ENCODE measurements around the gene ERICH3. TPM values are rescaled to one million over a fixed set of nuclear protein-coding genes. Genes with fewer than 3 reads are reported as not detected.

The ERICH3 gene
- 0.10 TPM for total RNA-seq

DNA sequence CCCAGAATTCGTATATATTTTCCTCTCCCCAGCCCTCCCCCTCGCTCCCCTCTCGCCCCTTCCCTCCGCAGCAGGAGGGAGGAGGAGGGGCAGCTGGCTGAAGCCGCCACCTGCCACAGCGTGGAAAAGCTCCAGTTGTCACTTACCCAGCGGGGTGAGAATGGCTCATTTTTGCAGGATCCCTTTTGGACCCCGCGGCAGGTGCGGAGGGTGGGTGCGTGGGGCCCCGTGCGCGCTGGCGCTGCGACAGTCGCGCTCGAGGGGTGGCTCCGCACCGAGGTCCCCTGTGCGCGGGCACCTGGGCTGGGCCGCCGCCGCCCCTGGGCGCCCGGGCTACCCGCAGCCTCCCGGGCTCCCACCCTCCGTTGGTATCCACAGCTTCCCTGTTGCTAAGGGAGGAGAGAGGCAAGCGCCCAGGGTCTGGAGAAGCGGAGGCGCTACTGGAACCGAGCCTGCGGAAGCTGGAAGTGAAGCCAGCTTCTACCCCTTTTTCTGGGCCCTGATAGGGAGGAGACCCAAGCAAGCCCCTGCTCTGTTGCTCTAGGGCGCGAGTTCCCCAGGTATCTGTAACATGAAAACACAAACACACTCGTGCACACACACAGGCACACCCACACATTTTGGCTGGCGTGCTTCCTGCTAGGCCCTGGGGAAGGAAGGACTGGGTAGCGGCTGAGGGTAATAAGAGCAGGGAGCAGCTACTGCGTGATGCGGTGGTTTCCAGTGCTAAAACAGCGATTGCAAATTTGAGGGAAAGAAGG is at the start of gene ERICH3:
TSS of gene ERICH3 (minus strand) at position 442 of the 761 bp plus-strand sequence. CDS start at position 169, 273 bp downstream.
- peak; percentile 4 for DNase-seq

DNA sequence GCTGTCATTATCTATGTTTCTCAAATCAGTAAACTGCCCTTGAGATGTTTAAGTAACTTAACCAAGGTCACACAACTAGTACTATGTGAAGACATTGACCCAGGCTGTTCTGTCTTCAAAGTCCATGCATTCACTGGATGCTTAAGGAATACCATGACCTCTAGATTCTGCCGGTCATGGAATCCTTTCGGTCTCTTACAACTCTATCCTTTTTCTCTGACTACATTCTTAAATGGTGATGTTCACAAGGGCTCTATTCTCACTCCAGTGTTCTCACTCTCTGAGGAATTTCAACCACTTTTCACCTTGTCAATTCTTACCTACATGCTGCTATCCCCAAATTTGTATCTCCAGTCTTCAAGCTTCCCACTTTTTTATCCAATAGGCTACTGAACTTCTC is 44.0 kb upstream of the ERICH3 start:
- no peak for DNase-seq

GRCh38 chr1:74716822-74717221 is 43.2 kb upstream of the ERICH3 start:
- no peak for DNase-seq

DNA sequence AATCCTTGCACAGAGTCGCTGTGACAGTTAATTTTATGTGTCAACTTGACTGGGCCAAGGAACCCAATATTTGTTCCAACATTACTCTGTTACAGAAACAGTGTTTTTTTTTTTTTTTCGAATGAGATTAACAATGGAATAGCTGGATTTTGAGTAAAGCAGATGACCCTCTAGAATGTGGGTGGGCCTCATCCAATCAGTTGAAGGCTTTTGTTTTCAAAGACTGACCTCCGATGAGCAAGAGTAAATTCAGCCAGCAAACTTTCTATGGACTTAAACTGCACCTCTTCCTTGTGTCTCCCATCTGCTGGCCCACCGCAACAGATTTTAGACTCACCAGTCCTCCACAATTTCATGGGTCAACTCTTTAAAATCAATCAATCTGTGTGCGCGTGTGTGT is 42.2 kb upstream of the ERICH3 start:
- no peak for DNase-seq

DNA sequence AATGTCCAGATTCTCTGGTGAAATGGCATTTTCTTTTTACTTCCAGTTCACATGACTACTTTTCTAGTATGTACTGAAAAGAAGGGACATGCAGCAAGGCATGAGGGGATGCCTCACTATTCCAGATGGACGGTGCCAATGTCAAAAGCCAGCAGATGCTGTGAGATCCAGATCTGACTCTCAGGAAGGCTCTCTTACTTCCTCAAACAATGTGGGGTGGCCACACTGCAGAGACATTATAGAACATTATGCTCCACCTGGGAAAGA is 41.6 kb upstream of the ERICH3 start:
- no peak for DNase-seq

DNA sequence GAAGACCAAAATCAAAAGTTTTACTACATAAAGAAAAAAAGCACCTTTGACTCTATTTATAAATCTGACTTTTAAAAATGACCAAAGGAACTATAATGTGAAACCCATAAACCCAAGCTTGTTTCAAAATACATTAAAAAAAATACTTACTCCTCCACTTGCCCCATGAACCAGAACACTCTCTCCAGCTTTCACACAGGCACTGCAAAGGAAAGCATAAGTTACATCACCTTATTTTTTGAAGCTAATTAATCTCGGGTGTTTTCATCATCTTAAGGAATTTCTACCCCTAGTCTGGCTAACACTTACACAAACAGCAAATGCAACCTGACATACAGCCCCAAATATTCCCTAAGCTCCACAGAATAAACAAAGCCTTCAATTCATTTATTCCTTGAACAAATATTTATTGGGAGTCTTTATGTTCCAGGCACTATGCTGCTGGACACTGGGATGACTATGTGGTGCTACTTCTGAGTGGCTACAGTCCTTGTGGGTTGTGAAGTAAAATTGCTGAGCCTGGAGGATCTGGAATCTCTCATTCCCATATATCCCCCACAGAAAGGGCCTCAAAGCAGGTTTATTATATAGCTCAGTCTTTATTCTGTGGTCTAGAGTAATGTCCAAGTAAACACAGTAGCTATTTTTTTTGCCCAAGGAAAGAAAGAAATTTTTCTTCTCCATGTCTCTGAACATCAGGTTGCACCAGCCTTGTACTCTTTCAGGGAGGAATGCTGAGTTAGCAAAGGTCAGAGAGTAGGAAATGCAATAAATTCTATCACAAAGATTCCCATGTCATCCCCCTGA is 41.0 kb upstream of the ERICH3 start:
- DNase-seq = no peak

DNA sequence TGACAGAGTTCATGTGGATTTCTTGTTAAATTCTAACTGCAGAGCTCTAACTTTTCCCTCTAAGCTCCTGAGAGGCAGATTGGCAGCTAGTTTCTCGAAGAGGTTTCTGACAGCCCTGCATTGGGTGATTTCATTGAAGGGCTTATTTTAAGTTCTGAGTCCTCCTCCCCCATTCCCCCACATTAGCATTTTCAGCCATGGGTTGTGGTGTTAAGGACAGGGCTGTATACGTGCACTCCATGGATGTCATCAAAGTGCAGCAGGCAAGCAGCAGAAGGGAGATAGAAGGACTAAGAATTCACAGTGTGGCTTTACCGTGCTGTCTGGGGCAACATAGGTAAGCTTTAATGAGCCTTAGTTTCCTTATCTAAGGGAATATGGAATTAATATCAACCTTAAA is 40.3 kb upstream of the ERICH3 start:
- DNase-seq = no peak

- DNase-seq = no peak
These were observed 39.3 kb upstream of the ERICH3 start for GRCh38 chr1:74712881-74713280.

DNA sequence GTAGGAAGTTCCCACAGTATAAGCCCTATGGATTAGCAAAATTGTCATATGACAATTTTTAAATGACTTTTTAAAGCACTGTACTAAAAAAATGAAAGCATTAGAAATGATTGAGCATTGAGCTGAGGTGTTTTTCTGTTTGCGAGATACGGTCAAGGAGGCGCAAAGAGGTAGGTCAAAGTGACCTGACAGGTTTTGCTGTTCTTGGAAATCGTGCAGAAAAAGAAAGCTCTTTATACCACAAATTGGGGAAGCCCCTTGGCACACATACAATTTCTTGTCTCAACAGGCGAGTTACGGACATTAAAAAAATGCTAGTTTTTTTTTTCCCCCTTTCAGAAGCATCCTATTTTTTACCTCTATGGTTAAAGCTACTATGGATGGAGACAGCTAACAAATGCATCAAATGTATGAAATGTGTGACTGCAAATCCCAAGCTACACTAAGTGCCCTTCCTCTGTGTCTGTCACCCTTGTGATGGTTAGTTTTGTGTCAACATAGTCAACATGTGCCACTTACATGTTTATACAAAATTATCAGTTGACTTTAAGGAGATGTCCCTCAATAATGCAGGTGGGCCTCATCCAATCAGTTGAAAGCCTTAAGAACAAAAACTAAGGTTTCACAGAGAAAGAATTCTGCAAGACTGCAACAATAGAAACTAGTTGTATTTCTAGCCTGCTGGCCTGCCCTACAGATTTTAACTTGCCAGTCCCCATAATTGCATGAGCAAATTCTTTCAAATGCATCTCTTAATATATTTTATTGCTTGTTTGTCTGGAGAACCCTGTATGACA is 30.0 kb upstream of the ERICH3 start:
- DNase-seq = no peak

DNA sequence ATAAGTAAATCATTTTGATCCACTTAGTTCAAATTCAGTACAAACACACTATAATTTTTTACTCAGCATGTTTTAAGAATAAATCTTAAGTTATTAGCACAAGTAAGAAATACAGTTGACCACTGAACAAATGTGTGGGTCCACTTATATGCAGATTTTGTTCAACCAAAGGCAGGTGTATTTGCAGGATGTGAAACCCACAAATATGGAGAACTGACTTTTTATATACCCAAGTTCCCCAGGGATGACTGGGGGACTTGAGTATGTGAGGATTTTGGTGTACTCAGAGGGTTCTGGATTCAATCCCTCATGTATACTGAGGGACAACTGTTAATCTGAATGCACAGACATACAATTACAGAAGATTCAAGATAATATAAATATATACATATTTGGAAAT is 25.7 kb upstream of the ERICH3 start:
- DNase-seq = no peak

DNA sequence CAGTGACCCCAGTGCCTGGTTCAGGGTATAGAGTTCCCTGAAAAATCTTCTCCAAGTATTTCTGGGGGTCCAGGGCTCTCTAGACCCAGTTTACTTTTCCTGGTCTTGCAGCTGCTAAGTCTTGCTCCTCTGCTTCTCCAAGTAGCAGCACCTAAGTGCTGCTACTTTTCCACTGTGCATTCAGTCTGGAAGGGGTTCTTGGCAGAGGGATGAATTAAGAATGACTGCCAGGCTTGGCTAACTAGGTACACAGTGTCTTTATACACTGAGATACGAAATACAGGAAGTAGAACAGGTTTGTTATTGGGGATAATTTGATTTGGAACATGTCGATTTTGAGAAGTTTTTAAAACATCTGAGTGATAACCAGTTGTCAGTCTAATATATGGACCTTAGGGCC is 24.2 kb upstream of the ERICH3 start:
- no peak for DNase-seq

DNA sequence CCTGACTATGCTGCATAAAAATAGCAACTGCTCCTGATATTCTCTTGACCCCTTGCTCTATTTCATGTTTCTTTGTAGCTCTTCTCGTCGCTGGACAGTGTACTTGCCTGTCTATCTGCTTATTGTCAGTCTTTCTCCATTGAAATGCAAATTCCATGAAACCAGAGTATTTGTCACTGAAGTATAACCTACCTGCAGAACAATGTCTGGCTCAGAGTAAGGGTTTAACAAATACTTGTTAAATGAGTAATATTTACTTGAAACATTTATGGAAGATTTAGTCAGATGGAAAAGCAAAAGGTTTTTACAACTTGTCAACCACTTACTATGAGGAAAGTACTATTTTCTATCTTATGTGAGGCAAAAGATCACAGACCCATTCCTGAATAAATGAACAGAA is 19.9 kb upstream of the ERICH3 start:
- no peak for DNase-seq

- DNase-seq = no peak
These were observed 17.3 kb upstream of the ERICH3 start for GRCh38 chr1:74690909-74691308.

DNA sequence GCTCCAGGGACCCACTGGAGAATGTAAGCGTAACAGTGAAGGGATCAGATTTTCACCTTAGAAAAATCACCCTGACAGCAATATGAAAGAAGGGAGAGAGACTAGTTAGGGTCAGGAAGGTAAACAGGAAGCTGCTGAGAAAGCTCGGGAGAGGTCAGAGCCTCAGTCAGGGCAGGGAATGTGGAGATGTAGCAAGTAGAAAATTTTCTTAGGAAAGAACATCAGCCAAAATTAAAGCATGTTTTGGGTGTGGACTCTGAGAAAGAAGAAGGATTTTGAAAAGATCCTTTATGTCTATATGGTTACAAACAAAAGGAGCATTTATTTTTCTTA is 16.7 kb upstream of the ERICH3 start:
- no peak for DNase-seq

DNA sequence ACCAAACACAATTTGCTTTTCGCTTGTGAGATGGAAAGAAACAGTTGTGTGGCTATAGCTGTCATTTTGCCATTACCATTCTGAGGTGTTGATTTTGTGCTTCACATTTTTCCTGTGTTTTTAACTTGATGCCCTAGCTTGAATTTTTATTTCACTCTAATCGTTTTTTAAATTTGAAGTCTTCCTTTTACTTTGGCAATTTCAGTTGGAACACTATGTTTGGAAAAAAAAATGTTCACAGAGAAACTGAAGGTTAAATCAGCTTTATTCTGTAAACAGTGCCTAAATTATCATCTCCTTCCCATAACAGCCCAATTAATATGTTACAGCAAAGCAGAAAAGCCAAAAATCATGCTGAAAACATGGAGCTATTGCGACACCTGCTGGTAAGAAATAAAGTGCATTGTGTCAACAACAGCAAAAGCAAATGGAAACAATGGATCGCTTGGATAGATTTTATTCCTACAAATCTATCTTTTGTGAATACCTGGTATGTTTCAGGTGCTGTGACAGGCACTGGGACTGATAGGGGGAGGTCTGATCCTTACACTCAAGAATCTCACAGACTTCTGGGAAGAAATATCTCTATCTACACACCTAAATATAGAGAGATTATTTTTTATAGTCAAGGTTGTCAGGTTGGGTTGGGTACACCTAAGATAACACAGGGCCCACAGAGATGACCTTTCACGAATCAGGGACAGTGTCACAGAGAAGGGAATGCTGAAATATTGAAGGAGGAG is 16.2 kb upstream of the ERICH3 start:
- peak; percentile 50 for DNase-seq

GRCh38 chr1:74686928-74687327 is 13.3 kb upstream of the ERICH3 start:
- DNase-seq = no peak

GRCh38 chr1:74684301-74684700 is 10.7 kb upstream of the ERICH3 start:
- no peak for DNase-seq

GRCh38 chr1:74683656-74684055 is 10.1 kb upstream of the ERICH3 start:
- no peak for DNase-seq

- no peak for DNase-seq
These were observed 8.3 kb upstream of the ERICH3 start for GRCh38 chr1:74681851-74682250.

DNA sequence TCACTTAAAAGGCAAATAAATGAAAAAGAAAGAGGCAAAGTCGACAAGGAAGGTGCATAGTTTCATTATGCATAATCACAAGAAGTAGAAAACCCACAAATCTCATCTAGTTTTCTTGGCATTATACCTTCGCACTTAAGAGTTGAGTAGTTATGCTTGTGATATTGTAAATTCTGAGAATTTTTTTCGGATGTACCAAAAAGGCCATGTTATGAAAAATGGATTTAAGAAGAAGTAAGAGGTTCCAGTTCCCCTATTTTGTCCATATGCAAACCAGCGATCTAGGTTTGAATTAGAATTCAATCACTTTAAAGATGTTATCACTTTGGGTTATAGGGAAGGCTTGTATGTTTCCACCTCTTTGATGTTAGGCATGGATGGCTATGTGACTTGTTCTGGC is 7.9 kb upstream of the ERICH3 start:
- no peak for DNase-seq

DNA sequence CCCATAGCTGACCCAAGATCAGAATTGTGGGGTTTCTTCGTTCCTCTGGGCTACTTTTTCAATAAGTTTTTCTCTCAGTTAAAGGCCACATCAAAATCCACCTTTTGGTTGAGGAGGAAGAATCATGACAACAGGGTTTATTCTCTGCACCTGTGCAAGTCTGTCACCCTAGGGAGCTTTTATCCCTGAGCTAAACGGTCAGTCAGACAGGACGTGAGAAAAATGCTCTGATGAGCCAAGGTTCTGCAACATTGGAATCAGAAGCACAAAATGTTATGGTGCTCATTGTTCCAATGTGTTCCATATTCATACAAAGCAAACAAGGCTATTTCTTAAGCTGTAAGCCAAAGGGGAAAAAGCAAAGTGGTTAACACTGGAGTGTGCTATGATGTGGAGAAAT is 7.4 kb upstream of the ERICH3 start:
- no peak for DNase-seq

DNA sequence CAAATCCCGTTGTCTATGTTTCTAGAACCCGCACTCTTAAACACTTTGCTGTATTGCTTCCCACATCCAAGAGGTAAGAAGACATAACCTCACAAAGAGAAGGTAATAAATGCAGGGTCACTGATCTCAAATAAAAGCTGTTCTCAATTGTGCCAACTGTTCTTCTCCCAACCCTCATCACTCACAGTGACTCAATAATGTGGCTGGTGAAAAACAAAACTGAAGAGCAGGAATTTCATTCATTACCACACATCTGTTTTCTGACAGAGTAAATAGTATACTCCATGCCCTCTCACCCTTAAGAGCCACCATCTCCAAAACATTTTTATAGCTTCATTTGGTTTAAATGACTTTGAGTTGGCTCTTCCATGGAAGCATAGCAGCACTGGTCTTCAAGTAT is 6.2 kb upstream of the ERICH3 start:
- DNase-seq = no peak

GRCh38 chr1:74677926-74678325 is 4.3 kb upstream of the ERICH3 start:
- DNase-seq = no peak
